Ovary (tissue), 9 donors: ENCODE results near the gene BACH1. TPM values are rescaled to one million over a fixed set of nuclear protein-coding genes. Genes with fewer than 3 reads are reported as not detected.
"Not testable (repeated sequence)": the region's sequence is repeated elsewhere in the genome, so short reads cannot be mapped to it uniquely, and the experiment has no call there.

ENCODE experiments used
- DNase-seq, 5 donors: peaks; one replicate each; pipeline ENCODE4 v3.0.0-alpha.2; 2019 to 2020
- H3K27ac ChIP-seq, 2 donors: fragments of 200-600 bp; one replicate each; pipeline versions ENCODE4 v1.5.1 to v1.8.0; 2019 to 2022
- H3K27me3 ChIP-seq: fragments of 200-600 bp; one replicate; pipeline ENCODE4 v1.8.0; 2022
- H3K36me3 ChIP-seq: fragments of 200-600 bp; sonication (generic); one replicate; pipeline ENCODE4 v1.5.1; 2019
- H3K4me1 ChIP-seq: one replicate; pipeline ENCODE4 v1.8.1; 2013; ENCODE audit warnings: mild to moderate bottlenecking, moderate library complexity; ENCODE audit not compliant: insufficient read depth
- H3K4me3 ChIP-seq: fragments of 200-600 bp; sonication (generic); one replicate; pipeline ENCODE4 v1.5.1; 2017
- H3K9me3 ChIP-seq, 2 donors: fragments of 200-600 bp in 1 of 2; sonication (generic) in 1 of 2; one replicate each; pipeline versions ENCODE4 v1.5.1 to v1.8.1; 2013 to 2019; ENCODE audit warnings: mild to moderate bottlenecking in 1 of 2, moderate library complexity in 1 of 2
- CTCF ChIP-seq, 3 donors: fragments of 450-650 bp in 2 of 3; fragments of 200-600 bp in 1 of 3; IDR thresholded peaks; one replicate each; pipeline versions ENCODE4 v1.5.1 to v1.8.0; 2016 to 2022; ENCODE audit warnings: antibody characterized with exemption in 3 of 3, mild to moderate bottlenecking in 1 of 3
- EP300 ChIP-seq: sonication (generic); formaldehyde crosslinking; IDR thresholded peaks from one replicate; pipeline ENCODE4 v1.6.1; 2017; ENCODE audit warnings: antibody characterized with exemption
- POLR2A ChIP-seq: fragments of 450-650 bp; IDR thresholded peaks from one replicate; pipeline ENCODE4 v1.6.1; 2017; ENCODE audit warnings: antibody characterized with exemption, mild to moderate bottlenecking, moderate library complexity
- WGBS, 3 donors: extraction: QIAGEN DNeasy Blood & Tissue Kit in 1 of 3; methylation state at CpG; one replicate each; pipeline versions ENCODE4 v1.1.5 to v1.1.7; 2013 to 2017; 5-methylcytosine and 5-hydroxymethylcytosine counted together
- intact Hi-C, 4 donors: fragments of 100-400 bp; cut with DNase I; formaldehyde crosslinking; loops; one replicate each; pipeline versions ENCODE4 v1.11.0 to v1.15.1; 2022 to 2023
- polyA plus RNA-seq, 2 donors: library from polyadenylated mRNA; stranded (reverse); fragments of 200-250 nt in 1 of 2; fragments of 350-450 nt in 1 of 2; fragmentation: Illumina TruSeq in 1 of 2; extraction: RNeasy Lipid Tissue Mini Kit (QIAGEN cat#74804) in 1 of 2; gene quantifications; one replicate each; pipeline ENCODE4 v1.2.3, GENCODE V29; 2013 to 2014
- total RNA-seq, 7 donors: library from RNA; depleted of rRNA in 2 of 7; stranded (reverse); fragments of >200 nt in 2 of 7; fragmentation: NEBNext Ultra II Directional in 3 of 7; extraction: Animal tissue kit (Norgen Biotek cat#: 25700) in 3 of 7; gene quantifications; one replicate each; pipeline versions ENCODE4 v1.1.0 to v1.2.4, GENCODE V29; 2016 to 2023
- donor health status: DM: no; HTN: no; CAD: no; lungs with moderate emphysema.
- donor health status: DM: no; HTN: no; CAD: no.
- donor health status: Bipolar disorder and iron deficiency.
- donor health status: DM: yes; HTN: yes; CAD: no.
- donor health status: DM: no; HTN: no; CAD: no.
- donor health status: DM: yes; HTN: yes; CAD: no.

BACH1 gene
- total and polyA plus RNA-seq, 9 donors = 11.4 to 77.0 (median 52.3) TPM

- intact Hi-C loops = no loop called here
- 93 to 95% (median 93%) methylated on average over 6 of the region's 6 CpGs for WGBS, 3 donors
- H3K4me3 ChIP-seq = no peak overlapping the region
These were observed 26.8 kb upstream of the BACH1 start for GRCh38 chr21:29271927-29272333.

DNA sequence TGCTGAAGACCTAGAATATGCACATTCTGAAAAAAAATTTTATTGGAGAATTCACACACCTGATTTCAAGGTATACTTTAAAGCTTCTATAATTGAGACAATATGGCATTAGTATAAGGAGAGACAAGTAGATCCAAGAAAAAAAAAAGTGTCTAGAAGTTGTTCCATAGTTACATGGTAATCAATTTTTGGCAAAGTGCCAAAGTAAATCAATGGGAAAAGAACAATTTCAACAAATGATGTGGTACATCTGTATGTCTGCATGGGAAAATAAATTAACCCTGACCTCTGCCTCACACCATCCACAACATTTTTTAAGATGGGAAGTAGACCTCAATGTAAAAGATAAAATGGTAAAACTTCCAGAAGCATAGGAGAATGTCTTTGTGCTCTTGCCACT lies 21.3 kb upstream of the BACH1 start:
- TF ChIP-seq EP300 (no peak), POLR2A (no peak), CTCF (IDR thresholded peaks at IDR 0.05) (no peak)
- no peaks in the 10 kb centered on the region for H3K27me3 ChIP-seq

More at GRCh38 chr21:29271927-29272333, 26.8 kb upstream of the BACH1 start:
- Histone ChIP-seq H3K9me3 (no peaks in the 10 kb centered on the region), H3K27me3 (no peaks in the 10 kb centered on the region), H3K4me1 (no peaks in the 10 kb centered on the region), H3K36me3 (no peaks in the 10 kb centered on the region), H3K27ac (no peak overlapping the region)
- DNase-seq = no peak
- TF ChIP-seq POLR2A = no peak
- no peak for TF ChIP-seq EP300
- TF ChIP-seq CTCF (IDR thresholded peaks at IDR 0.05) = no peak

DNA sequence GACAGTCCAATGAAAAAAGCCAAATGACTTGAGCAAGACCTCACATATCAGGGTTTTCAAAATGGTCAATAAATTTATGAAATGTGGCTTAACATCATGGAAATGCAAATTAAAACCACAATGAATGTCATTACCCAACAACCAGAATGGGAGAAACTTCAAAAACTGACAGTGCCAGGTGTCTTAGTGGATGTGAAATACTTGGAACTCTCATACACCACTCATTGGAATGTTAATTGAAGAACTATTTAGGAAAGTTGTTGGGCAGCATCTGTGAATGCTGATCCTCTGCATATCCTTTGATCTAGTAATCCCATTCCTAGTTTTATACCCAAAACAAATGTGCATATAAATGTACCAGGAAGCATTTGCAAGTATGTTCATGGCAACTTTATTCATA lies 19.2 kb upstream of the BACH1 start:
- Histone ChIP-seq H3K9me3 (no peaks in the 10 kb centered on the region), H3K4me1 (no peaks in the 10 kb centered on the region), H3K4me3 (no peak overlapping the region), H3K27me3 (no peaks in the 10 kb centered on the region), H3K27ac (no peak overlapping the region), H3K36me3 (no peaks in the 10 kb centered on the region)
- intact Hi-C loops = no loop called here
- no peak for DNase-seq
- TF ChIP-seq POLR2A (no peak), CTCF (IDR thresholded peaks at IDR 0.05) (no peak), EP300 (no peak)

More for the DNA sequence above, 21.3 kb upstream of the BACH1 start:
- no peak overlapping the region for H3K4me3 ChIP-seq
- no peaks in the 10 kb centered on the region for H3K9me3 ChIP-seq
- intact Hi-C loops = no loop called here
- H3K36me3 ChIP-seq = no peaks in the 10 kb centered on the region
- DNase-seq = no peak
- H3K4me1 ChIP-seq = no peaks in the 10 kb centered on the region
- H3K27ac ChIP-seq = no peak overlapping the region

DNA sequence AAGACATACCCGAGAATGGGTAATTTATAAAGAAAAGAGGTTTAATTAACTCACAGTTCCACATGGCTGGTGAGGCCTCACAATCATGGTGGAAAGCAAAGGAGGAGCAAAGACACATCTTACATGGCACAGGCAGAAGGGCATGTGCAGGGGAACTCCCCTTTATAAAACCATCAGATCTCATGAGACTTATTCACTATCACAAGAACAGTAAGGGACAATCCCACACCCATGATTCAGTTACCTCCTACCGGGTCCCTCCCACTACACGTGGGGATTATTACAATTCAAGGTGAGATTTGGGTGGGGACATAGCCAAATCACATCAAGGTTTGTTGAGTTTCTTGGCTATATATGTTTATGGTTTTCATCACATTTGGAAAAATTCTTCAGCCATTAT lies 16.9 kb upstream of the BACH1 start:
- H3K9me3 ChIP-seq, intact Hi-C loops, DNase-seq, H3K36me3 ChIP-seq, H3K27ac ChIP-seq, H3K4me1 ChIP-seq, H3K27me3 ChIP-seq, H3K4me3 ChIP-seq: not testable (repeated sequence)
- WGBS, 3 donors = 84 to 93% (median 90%) methylated on average over 3 of the region's 3 CpGs

- Histone ChIP-seq H3K4me3 (no peak overlapping the region), H3K36me3 (no peaks in the 10 kb centered on the region), H3K27me3 (no peaks in the 10 kb centered on the region), H3K4me1 (no peaks in the 10 kb centered on the region), H3K27ac (no peak overlapping the region), H3K9me3 (no peaks in the 10 kb centered on the region)
- 78 to 96% (median 79%) methylated on average over 1 of the region's 1 CpG for WGBS, 3 donors
- intact Hi-C loops = no loop called here
- TF ChIP-seq CTCF (IDR thresholded peaks at IDR 0.05) (no peak), POLR2A (no peak), EP300 (no peak)
- DNase-seq = no peak
These were observed 11.3 kb upstream of the BACH1 start for GRCh38 chr21:29287383-29287782.
